Measurements from ENCODE around the gene TRMT5.

GRCh38 chr14:60956632-60957031 is 24.2 kb downstream of the TRMT5 start:
- no peak for TF ChIP-seq POLR2A (IDR thresholded peaks at IDR 0.05)
- TF ChIP-seq CTCF (IDR thresholded peaks at IDR 0.05), result no peak
- TF ChIP-seq EP300 (IDR thresholded peaks at IDR 0.05), result no peak

Measured in tibial nerve (tissue), 4 donors.